ENCODE data around the gene RNF225.
"Not testable (repeated sequence)": the region's sequence is repeated elsewhere in the genome, so short reads cannot be mapped to it uniquely, and the experiment has no call there.

RNF225 gene

GRCh38 chr19:58408152-58409009, 12.9 kb downstream of the RNF225 start, which contains the start of gene ZNF584:
Gene ZNF584, plus strand, starts transcription at chr19:58408649. Its CDS starts 499 bp downstream, at chr19:58409148.
- DNase-seq (ENCODE audit: low read depth in 3 of 3), result peak; percentile 91 to 95 (median 91)

GRCh38 chr19:58409010-58409790, 13.7 kb downstream of the RNF225 start:
- no peak for DNase-seq (ENCODE audit: low read depth in 3 of 3)

- no peak for DNase-seq (ENCODE audit: low read depth in 3 of 3)
Observed at GRCh38 chr19:58416604-58417003, 21.1 kb downstream of the RNF225 start.

- DNase-seq (ENCODE audit: low read depth in 3 of 3), result no peak
Observed at GRCh38 chr19:58417071-58417470, 21.6 kb downstream of the RNF225 start.

GRCh38 chr19:58428617-58429016, 33.2 kb downstream of the RNF225 start:
- no peak for DNase-seq (ENCODE audit: low read depth in 3 of 3)

GRCh38 chr19:58429745-58430144, 34.3 kb downstream of the RNF225 start:
- no peak for DNase-seq (ENCODE audit: low read depth in 3 of 3)

GRCh38 chr19:58434217-58434616, 38.8 kb downstream of the RNF225 start:
- DNase-seq (ENCODE audit: low read depth in 3 of 3), result no peak

- DNase-seq (ENCODE audit: low read depth in 3 of 3), result peak; percentile 82 to 92 (median 92)
Observed at GRCh38 chr19:58439576-58440554, 44.4 kb downstream of the RNF225 start, which contains the start of gene ZNF132. Gene ZNF132, minus strand, starts transcription at chr19:58440153. Its CDS starts 332 bp downstream, at chr19:58439821.

GRCh38 chr19:58440556-58440955, 45.1 kb downstream of the RNF225 start:
- DNase-seq (ENCODE audit: low read depth in 3 of 3), result no peak

GRCh38 chr19:58442986-58443385, 47.5 kb downstream of the RNF225 start:
- not testable (repeated sequence) for DNase-seq (ENCODE audit: low read depth in 3 of 3)

Measured in stimulated activated CD4-positive, alpha-beta T cell treated with anti-CD3 and anti-CD28 coated beads, TNF-alpha, amount 100 ng/mL, for 24 hours (primary cell).